GM19395 (cell line): ENCODE data around the gene DST.

ENCODE experiments used
- ATAC-seq: cut with Tn5 transposase; IDR thresholded peaks from one replicate; pipeline ENCODE4 v1.9.1; 2021; ENCODE audit warnings: mild to moderate bottlenecking, moderate library complexity; ENCODE audit not compliant: unreplicated experiment

The DST gene

DNA sequence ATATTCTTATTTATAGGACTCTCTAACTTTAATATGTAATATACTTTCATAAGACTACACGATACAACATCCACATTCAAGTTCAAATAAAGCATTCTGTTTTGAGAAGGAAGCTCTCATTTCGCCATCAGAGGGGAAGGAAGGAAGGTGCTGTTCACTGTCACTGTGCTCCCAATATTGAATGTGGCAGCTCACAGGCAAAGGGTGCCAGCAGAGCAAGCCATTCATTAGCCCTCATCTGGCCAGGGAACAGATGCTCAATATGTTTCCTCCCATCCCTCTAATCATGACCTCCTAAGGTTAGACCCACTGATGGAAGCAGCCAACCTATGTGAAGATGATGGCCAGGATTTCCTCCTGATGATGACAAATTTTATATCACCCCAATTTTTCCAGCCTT, 154.4 kb downstream of the DST start:
- ATAC-seq = no peak

DNA sequence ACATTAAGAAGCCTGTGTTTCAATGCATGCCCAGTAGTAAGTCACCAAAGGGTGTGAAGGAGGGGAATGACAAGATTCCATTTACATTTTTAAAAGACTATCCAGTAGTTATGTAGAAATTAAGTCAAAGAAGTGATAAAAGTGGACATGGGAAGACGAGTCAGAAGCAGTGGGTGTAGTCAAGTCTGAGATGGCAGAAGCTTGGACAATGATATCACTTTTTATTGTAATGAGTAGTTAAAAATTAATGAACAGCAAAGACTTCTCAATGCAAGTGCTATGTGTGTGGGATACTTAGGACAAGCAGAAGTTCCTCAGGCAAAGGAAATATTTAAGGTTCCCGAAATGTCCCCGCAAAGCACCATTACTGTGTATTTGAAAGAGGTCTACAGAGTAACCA, 156.0 kb downstream of the DST start:
- no peak for ATAC-seq

DNA sequence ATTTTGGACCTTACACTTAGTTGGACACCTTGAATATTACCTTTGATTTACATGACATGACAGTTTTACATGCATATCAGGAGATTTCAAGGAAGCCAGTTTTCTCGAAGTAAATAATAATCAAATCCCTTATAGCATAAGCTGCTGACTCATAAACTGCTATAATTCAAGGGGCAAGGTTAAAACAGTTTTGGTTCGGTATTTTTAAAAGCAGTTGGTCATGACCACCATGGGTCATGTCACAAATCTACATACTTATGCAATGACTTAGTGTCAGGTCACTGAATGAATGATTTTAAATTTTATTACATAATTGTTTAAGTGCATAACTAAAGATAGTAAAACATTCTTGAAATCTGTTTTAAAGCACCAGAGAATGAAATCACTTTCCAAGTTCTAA, 158.0 kb downstream of the DST start:
- no peak for ATAC-seq

DNA sequence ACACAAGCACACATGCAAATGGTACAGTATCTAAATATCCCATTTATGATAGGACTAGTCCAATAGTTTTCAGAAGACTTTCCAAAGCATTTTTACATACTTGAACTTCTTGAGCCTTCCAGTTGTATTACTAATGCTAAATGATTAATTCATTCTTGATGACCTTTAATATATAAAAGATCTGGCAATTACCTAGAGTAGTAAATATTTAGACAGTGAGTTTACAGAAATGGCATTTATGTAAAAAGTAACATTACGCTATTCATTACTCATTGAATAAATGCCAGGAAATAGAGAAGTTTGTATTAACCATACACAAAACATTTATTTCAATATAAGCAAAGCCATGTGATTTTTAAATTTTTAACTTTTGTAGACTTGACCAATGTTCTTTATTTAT, 158.8 kb downstream of the DST start:
- no peak for ATAC-seq

DNA sequence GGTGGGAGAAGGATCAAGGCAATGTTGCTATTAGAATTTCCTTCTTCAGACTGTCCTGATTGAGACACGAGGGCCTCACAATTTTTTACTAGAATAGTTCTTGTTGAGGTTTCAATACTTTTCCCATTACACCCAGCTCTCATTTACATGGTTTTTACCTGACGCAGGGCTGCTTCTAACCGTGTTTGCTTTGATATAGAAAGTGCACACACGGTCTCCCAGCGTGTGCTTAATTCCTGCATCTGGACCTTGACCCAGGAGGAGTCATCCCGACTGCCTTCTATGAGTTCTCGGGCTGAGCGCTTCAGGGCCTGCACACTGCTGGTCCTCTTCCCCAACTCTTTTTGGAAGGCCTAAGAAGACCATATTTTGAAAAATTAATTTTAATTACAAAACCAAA, 160.2 kb downstream of the DST start:
- no peak for ATAC-seq

DNA sequence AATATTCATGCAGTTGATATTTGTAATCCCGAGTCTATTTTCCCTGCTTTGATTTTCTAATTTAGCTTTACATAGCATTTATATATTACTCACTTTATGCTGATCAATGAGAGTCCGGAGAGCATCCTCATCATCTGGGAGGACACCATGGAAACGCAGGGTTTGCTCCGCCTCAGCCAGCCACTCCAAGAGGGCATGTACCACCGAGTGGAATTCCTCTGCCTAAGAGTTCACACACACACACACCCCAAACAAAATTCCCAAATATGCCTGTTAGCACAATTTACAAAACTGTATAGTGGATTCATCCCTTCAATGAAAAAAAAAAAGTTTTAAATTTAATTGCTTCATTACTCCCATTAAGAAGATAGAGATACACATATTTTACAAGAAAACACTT, 160.7 kb downstream of the DST start:
- no peak for ATAC-seq

DNA sequence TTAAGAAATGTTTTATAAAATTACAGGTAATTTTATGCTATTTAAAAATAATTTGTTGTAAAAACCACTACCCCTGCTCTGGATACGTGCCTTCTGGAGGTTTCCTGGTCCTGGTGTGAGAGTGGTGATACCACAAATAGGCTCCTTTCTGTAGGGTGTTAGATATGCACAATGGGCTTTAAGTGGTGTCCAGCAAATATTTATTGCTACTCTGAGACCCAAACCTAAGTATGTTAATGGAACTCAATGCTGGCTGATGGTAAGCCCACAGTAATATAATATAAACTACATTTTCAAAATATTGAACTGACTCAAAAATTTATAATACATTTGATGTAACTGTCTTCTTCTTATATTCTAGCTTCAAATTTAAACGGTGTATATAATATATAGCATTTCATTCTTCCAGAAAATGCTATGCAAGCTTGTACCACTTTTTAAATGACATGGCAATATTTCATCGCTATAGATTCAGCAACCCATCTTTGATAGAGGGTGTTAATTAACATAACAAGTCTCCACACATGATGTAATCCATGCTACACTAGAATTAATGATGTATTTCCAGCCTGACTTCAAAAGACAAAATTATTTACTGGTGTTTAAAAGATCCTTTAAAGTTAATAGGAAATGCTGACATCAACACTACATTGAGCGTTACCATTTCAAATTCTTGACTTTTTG, 161.9 kb downstream of the DST start:
- no peak for ATAC-seq

DNA sequence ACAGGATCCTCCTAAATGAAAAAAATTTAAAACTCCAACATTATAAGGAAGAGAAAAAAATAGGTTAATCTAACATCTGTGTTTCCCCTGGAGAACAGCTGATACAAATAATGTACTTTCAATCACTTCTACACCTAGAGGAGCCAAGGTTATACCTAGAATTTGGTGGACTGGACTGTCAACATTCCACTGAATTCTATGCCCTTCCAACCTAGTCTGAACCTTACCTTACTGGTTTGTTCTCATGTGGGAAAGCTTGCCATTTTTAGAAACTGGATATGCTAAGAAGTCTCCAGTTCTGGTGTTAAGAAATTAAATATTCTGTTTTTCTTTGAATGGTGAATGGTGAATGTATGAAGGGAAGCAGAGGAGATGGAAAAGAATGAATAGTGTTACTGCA, 162.4 kb downstream of the DST start:
- no peak for ATAC-seq

DNA sequence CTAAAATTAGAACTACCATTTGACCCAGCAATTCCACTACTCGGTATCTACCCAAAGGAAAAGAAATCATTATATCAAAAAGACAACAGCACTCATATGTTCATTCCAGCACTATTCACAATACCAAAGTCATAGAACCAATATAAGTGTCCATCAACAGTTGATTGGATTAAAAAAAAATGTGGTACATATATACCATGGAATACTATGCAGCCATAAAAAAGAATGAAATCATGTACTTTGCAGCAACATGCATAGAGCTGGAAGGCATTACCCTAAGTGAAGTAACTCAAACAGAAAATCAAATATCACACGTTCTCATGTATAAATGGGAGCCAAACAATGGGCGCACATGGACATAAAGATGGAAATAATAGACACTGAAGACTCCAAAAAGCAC, 163.3 kb downstream of the DST start:
- ATAC-seq = no peak

DNA sequence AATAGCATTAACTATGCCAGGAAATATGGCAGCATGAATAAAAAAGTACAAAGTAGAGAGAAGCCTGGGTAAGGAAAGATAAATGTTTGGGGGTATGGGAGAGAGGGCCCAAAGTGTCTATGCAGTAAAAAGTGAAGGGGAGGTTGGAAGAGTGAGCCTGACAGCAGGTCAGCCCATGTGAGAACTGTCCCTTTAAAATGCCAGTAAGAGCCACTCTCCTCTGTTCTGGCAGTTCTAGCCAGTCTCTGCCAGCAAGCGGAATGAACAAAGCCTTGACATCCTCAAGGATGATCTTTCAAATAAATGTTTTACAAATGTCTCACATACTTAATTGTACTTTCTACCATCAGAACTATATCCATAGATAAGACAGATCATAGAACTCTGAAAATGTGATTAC, 164.5 kb downstream of the DST start:
- ATAC-seq = no peak

DNA sequence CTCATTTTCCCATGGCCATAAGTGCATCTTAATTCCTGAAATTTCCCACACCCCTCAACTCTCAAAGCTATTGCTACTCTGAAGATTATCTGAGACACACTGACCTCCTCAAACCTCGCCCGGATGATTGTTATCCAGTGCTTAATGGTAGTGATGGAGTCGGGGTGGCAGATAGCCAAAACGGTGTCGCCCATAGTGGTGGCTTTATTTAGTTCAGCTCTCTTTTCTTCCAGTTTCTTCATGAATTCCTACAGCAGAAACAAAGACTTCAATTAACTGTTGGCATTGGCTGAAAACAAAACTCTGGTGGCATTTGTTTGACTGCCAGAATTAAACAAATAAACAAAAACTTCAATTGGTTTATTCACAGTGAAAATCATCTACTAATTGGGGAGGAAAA, 165.4 kb downstream of the DST start:
- ATAC-seq = no peak

DNA sequence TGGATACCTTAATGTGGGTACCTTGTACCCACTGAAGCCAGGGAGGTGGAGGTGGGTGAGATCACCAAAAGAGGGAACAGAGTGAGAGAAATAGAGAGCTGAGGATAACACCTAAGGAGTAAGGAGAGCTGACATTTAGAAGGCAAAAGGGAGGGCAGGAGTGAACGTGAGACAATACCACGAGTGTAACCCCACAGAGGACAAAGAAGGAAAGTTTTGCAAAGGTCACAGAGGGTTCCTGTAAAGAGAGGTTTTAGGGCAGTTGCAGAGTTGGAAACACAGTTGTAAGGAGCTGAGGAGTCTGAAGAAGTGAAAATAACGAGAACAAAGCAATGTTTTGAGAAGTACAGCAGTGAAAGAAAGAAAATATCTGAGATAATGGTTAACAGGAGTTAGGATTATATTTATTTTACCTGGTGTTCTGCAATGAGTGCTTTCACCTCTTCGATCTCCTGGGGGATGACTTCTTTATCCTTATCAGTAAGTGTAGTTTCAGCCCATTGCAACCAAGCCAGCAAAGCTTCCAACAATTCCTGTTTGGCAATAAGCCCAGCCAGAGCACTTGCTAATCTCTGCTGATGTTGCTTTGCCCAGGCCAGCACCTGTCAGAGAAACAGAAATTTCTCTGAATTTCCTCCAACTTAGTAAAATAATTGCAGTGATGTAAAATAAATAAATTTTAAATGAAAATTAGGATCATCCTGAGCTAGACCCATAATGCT, 166.8 kb downstream of the DST start:
- ATAC-seq = no peak

DNA sequence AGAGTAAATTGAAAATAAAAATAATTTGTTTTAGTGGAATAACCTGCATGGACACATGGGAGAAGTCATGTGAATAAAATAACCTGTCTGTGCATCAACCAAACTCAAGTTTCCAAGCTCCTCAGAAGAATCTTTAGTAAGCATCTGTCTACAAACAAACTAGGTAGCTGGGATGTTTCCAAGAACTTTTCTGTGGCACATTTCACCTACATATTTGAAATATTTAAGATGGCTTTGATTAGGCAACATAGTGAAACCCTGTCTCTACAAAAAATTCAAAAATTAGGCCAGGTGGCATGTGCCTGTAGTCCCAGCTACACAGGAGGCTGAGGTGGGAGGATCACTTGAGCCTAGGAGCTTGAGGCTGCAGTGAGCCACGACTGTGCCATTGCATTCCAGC, 168.2 kb downstream of the DST start:
- ATAC-seq = no peak

DNA sequence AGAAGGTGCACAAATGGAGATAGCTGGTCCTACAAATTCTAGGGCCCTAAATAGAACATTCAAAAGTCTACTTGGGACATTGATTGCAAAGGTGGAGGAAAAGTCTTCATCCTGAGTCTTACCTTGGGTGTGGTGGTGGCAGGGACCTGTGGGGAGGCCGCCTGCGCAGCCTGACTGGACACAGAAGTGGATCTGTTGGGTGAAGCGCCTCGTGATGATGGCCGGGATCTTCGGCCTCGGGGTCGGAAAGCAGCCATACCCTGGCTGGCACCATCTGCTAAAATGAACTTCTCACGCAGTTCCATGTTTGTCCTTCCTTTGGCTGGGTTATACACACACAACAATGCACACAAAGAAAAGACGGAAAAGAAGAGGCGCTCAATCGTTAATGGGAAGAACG, 179.2 kb downstream of the DST start:
- no peak for ATAC-seq

DNA sequence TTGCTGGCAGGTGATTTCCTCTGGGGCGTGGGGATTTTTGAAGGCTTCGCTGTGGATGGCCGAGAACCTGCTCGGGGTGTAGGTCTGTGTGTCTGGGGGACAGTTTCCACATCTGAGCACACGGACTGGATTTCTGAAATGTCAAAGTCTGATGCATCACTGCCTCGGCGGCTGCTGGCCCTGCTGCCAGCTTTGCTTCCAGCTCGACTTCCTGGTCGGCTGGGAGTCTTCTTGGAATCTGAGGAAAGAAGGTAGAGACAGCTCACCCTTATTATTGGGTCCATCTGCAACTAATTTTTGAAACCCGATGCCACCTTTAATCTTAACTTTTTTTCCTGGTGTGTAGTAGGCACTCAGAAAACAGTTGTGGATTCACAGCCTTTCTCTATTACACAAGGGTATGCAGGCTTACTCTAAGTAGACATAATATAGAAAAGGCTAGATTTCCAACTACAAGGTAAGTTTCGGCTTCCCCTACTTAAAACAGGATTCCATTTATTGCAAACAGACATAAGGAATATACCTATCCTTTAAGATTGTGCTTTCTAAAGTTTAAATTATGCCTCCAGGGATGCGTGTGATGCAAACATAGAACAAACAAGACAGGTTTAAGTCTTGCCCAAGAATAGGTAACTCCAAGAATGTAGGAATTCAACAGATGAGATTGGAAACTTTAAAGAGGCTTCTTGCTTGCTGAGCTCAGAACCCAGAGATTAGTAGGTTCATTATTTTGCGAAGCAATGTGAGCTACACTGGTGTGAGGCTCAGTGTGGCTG, 183.5 kb downstream of the DST start:
- no peak for ATAC-seq

DNA sequence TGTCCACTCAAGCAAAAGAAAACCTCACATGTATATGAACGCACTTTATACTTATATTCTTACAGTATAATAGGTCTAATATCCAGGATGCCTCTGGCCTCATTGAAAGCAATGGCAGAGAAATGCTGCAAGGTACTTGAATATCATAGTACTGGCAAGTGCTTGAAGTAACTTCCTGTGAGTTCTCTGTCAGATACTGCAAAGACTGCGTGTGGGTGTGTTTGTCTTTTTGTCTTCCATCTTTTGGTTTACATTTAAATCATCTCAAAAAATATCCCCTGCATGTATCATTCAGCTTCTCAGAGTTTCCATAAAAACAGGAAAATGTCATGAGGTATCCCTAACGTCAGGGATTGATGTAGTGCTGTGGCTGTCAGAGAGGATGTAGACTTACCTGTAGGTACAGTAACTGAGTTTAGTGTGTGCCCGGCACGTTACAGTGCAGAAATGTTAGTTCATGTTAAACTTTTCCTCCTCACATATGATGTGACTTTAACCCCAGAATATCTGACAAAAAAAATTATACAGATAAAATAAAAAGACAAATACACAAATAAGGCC, 184.3 kb downstream of the DST start:
- ATAC-seq = no peak

DNA sequence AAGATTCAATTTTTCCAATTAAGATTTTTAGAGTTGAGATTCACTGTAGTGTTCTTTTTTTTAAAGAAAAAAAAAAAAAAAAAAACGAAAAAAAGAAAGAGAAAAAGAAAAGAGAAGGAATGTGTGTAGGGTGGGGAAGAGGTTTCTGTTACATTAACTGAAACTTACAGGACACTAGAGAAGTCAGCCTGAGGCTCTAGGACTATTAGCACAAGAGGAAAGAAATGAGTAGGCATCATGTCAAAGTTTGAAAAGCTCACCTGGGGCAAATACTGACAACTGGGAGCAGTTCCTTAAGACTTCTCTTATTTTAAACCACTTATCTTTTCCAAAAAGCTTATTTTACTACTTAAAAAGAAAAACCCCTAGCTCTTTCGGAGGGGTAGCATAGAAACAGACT, 185.9 kb downstream of the DST start:
- ATAC-seq = no peak

DNA sequence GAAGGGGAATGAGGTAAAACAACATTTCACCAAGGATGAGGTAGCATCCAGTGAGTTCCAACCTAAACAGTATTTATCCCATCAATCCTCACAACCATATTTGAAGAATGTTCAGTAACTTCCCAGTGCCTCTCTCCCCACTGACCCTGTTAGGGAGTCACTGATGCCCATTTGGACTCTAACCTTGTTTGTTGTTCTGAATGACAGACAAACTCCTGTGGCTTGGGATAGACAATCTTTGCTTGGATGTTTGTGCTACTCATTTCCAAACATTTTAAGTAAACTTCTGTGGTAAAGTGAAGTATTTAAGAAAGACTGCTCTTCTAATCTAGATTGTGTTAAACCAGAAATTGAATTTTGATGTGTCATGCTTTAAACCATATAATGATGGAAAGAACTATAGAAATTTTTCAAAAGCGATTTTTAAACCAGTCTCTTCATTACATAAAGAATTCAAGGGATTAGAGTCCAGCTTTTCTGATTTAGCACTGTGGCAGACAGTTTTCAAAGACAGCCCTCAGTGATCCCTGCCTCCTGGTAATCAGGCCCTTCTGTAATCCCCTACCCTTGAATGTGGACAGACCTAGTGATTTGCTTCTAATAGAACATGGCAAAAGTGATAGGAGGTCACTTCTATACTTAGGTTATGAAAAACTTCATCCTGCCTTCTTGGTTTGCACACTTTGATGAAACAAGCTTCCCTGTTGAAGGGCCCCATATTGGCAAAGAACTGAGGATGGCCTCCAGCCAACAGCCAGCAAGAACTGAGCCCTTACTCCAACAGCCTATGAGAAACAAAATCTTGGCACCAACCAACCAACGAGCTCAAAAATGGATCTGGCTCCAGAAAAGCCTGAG, 191.6 kb downstream of the DST start:
- no peak for ATAC-seq

DNA sequence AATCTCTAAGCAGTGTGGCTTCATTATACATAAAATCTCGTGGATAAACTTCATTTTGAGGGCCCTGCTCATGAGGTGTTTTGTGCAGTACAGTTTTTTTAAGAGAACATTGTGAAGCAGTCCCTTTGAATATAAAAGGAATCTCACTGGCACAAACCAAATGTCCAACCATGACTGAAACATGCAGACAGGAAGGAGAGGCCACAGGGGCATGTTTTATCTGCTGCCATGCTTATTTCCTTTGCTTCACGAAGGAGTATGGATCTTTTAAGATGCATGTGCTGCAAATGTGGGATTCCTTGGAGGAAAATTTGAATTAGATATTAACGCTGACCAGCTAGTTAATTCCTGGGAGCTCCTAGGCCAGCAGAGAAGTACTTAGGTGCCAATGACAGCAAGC, 192.3 kb downstream of the DST start:
- no peak for ATAC-seq

DNA sequence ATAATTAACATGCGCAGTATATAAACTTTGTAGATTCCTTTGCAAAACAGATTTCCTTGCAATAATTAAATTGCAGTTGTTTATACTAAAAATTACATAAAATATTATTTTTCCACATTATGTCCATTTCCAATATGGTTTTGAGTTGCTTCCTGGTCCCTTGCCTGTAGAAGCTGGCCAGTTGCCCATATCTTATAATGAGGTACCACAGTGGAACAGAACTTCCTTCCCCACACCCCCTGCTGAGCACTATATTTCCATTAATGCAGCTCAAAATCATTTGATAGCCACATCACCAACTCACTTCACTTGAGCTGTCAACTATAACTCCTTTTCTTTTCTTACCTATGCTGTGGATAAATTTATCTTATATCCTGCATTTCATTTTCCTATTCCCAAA, 194.6 kb downstream of the DST start:
- ATAC-seq = no peak

DNA sequence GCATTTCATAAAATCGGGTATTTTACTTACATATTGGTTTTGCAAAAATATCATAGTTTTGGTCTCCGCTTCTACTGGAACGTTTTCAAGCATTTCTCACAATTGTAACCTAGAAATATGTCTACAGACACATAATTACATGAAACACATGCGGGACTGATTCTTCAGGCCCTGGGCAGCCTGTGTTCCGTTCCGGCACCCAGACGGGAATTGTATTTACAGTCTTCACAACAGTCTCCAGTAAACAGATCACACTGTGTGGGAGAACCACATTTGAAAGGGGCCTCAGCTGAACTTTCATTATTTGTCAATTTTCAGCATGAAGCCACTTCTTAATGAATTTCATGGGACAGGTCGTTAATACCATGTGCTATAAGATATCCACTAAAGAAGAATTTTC, 196.9 kb downstream of the DST start:
- no peak for ATAC-seq
